Stimulated activated CD8-positive, alpha-beta memory T cell treated with anti-CD3 and anti-CD28 coated beads, Interleukin-4, amount 100 ng/mL, for 4 hours (primary cell): Measurements from ENCODE around the gene EPS8L2.

ENCODE experiments used
- DNase-seq, 2 donors: peaks; one replicate each; pipeline ENCODE4 v3.0.0-alpha.2; 2020; ENCODE audit warnings: low read depth in 2 of 2, low spot score in 1 of 2

Gene EPS8L2

DNA sequence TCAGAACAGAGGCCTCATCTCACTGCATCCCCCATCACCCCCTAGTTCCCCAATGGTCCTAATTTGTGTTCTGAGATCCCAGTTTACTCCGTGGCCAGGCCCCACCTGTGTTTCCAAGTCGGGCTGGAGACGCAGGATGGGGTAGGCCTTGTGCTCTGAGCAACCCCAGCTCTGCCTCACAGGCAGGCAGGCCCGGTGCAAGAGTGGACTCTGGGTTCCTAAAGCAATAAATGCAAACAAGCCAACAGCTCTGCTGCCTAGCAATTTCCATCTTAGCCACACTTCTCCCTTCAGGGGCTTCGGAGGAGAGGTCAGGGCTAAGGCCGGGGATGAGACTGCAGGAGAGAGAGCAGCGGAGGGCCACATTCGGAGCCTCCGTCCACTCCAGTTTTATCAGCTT is 2.5 kb upstream of the EPS8L2 start:
- DNase-seq, result no peak

DNA sequence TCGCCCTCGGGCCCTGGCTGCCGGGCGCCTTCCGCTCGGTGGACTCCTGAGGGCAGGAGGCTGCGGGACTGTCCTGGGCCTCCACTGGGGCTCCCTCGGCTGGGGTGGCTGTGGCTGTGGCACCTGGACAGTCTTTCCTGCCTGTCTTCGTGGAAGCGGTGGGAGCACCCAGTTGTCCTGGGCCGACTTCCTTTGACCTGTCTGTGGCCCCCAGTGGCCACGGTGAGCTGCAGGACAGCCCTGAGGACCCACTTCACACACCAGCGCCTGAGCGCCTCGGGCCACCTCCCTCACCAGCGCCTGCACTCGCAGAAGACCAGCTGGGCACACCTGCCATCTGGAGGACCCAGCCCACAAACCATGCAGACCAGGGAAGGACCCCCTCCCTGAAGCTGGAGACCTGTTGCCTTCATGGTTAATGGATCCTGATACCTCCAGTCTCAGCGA is 1.8 kb upstream of the EPS8L2 start:
- no peak for DNase-seq

DNA sequence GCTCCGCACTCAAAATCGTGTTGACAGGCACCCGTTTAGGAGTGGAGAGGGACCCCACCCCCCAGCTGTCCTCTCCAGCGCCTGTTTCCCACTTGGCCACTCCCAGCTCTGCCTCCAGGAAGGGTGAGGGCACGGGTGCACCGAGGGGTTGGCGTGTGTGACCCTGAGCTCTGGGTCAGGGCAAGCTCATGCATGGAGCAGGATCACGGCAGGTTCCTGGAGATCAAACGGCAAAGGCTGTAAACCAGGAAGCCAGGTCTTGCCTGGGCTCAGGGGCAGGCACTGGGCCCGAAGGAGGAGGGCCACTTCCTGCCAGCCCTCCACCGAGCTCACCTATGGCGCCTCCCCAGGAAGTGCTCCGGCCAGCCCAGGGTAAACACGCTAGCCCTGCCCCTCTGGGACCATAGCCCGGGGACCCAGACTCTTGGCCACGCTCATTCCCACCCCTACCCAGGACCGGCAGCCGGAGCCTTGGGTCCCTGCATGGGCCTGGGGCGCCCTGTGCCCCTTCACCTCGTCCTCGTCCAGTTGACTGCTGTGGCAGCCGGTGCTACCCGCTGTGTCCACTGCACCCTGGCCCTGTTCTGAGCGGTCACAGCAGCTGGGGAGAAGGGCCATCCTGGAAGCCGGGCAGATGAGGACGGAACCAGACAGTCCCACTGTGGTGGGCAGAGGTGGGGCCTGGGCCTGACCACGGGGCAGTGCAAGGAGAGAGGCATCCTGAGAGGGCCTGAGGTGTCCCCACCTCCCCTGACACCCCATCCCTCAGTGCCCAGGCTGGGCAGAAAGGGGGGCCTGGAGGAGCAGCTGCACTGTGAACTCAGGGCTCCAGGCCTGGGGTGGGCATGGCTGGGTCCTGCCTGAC is 1.0 kb upstream of the EPS8L2 start:
- no peak for DNase-seq

DNA sequence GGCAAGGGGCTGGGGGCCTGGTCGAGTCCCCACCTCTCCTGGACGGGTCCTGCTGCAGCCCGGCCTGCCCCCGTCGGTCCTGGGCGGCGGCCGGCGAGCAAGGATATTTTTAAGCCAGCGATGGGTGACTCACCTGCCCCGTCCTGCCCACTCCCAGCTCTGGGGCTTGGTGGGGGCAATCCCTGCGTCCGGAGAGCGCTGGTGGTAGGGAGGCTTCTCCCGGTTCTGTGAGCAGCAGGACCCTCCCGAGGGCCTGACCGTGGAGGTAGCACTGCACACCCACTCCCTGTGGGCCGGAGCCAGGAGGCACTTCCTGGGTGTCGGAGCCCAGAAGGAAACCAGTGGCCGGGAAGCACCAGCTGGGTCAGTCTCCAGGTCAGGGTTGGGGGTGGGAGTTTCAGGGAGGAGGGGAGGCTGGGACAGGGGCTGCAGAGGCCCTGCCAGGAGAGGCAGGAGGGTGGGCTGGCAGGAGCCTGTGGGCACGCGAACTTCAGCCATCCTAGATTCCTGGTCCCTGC is 467 bp downstream of the EPS8L2 start:
- DNase-seq, result no peak

DNA sequence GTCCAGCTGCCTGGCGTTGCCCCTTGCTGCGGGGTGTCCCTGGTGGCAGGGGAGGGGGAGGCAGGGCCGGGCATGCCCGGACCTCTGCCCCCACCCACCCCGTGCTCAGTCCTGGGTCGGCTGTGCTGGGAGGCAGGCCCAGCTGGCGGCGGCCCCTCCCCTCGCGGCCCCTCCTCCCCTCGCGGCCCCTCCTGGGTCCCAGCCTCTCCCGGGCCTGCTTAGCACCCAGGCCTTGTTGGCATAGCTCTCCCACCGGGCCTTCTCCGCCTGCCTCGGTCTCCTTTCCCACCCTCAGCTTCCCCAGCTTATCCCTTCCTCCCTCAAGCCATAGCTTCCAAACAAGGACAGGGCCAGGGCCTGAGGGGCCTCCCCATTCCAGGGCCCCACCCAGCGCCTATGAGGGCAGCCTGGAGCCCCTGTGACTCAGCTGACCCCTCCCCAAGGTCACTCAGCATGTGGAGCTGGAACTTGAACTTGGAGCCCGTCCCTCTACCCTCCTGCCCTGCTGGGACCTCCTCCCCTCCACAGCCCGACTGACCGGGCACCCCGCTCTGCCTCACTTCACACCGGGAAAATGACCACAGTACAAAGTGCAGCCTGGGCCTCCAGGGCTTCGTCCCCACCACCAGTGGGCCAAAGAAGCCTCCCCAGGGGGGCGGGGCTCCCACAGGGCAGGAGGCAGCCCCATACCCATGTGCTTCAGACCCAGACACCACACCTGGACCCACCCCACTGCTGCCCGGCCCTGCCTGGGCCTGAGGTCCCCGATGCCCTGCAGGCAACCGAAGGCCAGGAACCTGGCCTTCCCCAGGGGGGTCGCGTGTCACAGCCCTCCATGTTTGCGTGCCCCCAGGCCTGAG is 1.2 kb downstream of the EPS8L2 start:
- DNase-seq, result no peak

DNA sequence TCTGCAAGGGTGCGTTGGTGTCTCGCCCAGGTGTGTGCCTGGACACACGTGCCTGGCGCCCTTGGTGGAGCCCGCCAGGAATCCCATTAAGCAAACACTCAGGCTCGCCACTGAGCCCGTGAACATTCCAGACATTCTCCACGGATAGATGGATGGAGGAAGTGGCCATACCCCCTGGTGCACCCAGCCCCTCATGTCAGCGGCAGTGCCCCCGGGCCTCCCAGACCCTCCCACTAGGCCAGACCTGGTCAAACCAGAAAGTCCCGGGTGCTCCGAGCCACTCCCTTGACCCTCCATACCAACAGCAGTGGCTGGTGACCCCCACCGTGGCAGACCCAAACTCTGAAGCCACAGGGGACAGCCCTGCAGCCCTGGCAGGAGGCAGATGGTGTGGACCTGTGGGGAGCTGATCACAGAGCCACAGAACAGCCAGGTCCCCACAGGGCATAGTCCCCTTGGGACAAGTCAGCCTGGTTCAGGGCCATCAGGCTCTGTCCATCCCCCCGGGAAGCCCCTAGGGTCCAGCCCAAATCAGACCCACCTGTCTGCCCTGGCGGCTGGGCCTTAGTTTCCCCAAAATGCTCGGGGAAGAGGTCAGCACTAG is 1.9 kb downstream of the EPS8L2 start:
- no peak for DNase-seq

DNA sequence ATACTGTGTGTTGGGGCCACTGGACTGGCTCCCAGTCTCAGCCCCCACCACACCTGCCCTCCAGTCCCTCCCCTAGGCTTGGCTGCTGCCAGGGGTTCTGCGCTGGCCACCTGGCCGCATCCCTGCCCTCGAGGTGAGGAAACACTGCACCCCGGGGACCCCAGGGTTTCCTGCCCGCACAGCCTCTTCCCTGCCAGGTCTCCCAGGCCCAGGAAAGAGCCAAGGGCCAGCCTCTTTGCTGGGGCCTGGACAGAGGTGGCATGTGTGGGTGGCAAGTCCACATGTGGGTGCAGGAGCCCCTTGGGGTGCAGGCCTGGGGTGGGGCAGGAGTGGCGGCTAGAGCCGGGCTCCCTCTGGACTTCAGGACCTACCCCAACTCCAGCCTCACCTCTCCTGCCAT is 2.5 kb downstream of the EPS8L2 start:
- DNase-seq, result no peak

DNA sequence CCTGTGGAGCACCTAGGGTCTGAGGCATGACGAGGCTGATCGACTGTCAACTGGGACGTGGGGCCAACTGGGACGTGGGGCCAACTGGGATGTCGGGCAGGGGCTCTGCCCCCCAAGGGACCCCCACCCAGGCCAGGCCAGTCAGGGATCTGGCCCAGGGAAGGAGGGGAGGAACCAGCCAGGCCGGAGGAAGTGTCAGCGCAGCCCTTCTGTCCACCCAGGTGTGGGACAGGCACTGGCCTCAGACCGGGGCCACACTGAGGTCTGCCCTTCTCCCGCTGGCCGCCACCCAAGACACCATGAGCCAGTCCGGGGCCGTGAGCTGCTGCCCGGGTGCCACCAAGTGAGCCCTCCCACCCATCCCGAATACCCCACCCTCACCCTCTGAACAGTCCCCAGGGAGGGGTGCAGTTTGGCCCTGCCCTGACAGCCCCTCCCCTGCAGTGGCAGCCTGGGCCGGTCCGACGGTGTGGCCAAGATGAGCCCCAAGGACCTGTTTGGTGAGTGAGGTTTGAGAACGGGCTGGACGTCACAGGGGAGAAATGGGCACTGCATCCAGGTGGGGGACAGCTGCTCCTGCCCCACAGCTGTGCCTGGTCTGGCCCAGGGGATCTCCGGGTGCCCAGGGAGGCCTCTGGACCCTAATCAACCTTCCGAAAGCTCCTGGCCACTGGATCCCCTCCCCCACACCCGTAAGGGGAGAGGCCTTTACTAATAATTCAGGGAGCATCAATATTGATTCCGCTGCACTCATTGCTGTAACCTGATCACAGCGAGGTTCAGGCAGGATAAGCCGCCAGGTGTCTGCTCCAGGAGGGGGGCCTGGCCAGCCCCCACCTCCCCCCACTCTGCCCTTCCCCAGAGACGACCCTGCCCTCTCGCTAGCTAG is 3.3 kb downstream of the EPS8L2 start:
- DNase-seq, result no peak

DNA sequence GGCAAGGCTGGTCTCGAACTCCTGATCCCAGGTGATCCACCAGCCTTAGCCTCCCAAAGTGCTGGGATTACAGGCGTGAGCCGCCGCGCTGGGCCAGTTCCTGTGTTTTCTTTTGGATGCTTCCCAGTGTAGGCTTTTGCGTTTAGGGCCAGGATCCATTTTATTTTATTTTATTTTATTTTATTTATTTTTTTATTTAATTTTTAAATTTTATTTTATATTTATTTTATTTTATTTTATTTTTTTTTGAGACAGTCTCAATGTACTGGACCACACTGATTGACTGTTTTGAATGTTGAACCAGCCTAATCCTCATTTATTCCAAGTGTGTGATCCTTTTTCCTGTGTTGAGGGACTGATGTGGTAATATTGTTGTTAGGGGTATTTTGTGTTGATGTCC is 8.4 kb downstream of the EPS8L2 start:
- DNase-seq, result no peak

DNA sequence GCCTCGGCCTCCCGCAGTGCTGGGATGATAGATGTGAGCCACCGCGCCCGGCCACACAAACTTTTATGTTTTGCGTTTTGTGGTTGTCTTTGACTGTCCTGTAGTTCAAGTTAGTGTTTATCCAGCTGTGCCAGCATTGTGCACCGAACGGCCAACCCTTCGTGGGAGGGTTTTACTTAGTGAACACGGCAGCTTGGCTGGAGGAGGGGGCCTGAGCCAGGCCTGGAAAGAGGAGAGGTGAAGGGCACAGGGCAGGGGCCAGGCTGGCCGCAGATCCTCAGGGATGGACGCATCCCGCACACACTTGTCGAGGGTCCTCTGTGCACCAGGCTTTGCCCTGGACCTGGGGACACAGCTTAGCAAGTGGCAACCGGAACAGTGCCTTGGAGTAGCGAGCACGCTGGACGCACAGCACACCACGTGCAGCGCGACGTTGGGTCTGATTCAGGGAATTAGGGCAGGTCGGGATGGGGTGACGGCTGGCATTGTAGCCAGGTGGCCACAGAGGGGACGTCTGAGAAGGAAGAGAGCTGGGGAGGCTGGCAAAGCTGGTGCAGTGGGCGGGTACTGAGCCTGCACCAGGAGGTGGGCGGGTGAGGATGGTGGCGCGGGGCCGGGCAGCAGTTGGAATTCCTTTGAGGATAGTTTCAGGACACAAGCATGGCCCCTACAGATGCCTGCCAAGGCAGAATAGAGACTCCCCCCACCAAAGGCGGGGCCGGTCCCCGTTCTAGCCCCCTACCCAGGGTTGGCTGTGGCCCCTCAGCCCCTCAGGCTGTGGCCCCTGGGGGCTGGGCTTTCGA is 13.4 kb downstream of the EPS8L2 start:
- DNase-seq, result no peak

DNA sequence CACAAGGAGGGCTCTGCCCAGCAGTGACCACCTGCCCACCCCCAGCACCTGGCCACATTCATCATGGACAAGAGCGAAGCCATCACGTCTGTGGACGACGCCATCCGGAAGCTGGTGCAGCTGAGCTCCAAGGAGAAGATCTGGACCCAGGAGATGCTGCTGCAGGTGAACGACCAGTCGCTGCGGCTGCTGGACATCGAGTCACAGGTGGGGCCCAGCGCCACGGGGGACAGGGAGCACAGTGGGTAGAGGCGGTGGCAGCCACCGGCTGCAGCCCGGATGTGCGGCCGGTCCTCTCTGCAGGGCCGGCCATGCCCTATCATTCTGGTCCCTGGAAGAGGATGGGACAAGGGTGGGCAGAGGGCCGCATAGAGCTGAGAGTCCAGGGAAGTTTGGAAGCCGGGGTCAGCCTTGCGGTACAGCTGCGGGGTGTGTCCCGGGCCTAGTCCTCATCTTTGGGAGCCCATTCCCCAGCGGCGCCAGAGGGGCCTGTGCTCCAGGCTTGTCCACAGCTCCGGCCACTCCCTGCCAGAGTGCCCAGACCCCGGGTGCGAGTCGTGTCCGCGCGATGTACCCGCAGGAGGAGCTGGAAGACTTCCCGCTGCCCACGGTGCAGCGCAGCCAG is 14.1 kb downstream of the EPS8L2 start:
- DNase-seq, result no peak

DNA sequence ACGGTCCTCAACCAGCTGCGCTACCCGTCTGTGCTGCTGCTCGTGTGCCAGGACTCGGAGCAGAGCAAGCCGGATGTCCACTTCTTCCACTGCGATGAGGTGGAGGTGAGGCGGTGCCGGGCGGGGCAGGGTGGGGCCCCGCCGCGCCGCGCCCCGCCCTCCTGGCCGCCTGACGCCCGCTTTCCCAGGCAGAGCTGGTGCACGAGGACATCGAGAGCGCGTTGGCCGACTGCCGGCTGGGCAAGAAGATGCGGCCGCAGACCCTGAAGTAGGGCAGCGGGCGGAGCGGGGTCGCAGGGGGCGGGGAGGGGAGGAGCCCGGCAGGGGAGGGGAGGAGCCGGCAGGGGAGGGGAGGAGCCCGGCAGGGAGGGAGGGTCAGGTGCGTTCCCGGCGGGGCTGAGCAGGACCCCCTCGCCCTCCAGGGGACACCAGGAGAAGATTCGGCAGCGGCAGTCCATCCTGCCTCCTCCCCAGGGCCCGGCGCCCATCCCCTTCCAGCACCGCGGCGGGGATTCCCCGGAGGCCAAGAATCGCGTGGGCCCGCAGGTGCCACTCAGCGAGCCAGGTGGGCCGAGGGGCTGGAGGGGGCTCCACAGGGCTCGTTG is 14.7 kb downstream of the EPS8L2 start:
- no peak for DNase-seq

DNA sequence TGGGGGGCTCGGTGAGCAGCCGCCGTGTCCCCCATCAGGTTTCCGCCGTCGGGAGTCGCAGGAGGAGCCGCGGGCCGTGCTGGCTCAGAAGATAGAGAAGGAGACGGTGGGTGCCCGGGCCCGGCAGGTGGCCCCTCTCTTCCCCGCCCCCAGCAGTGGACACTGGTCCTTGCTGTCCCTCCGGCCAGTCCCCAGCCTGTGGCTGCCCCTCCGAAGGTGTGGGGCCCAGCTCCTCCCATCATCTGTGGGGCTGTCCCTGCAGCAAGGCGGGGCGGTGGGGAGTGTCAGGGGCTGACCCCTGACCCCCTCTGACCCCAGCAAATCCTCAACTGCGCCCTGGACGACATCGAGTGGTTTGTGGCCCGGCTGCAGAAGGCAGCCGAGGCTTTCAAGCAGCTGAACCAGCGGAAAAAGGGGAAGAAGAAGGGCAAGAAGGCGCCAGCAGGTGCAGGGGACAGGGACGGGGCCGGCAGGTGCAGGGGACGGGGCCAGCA is 15.3 kb downstream of the EPS8L2 start:
- DNase-seq, result no peak

DNA sequence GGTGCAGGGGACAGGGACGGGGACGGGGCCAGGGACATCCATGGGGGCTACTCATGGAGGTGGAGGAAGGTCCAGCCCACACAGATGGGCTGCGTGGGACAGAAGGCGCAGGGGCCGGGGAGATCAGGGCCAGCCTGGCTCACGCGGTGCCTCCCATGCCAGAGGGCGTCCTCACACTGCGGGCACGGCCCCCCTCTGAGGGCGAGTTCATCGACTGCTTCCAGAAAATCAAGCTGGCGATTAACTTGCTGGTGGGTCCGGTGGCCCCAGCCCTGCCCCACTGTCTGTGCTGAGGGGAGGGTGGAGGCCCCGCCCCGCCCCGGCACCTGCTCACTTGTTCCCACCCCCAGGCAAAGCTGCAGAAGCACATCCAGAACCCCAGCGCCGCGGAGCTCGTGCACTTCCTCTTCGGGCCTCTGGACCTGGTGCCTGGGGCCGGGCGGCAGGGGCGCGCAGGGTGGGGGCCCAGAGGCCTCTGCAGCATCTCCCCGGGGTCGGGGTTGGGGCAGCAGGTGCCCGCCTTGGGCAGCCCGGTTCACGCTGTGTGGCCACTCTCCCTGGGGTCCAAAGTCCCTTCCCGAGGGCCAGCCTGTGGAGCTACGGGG is 15.8 kb downstream of the EPS8L2 start:
- no peak for DNase-seq

DNA sequence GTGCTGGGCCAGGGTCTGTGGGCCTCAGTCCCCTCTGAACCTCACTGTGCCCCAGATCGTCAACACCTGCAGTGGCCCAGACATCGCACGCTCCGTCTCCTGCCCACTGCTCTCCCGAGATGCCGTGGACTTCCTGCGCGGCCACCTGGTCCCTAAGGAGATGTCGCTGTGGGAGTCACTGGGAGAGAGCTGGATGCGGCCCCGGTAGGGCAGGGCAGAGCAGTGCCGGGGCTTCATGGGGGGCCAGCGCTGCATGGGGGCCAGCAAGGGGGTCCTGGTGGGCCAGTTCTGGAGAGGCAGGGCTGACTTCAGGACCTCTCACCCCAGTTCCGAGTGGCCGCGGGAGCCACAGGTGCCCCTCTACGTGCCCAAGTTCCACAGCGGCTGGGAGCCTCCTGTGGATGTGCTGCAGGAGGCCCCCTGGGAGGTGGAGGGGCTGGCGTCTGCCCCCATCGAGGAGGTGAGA is 16.3 kb downstream of the EPS8L2 start:
- no peak for DNase-seq

DNA sequence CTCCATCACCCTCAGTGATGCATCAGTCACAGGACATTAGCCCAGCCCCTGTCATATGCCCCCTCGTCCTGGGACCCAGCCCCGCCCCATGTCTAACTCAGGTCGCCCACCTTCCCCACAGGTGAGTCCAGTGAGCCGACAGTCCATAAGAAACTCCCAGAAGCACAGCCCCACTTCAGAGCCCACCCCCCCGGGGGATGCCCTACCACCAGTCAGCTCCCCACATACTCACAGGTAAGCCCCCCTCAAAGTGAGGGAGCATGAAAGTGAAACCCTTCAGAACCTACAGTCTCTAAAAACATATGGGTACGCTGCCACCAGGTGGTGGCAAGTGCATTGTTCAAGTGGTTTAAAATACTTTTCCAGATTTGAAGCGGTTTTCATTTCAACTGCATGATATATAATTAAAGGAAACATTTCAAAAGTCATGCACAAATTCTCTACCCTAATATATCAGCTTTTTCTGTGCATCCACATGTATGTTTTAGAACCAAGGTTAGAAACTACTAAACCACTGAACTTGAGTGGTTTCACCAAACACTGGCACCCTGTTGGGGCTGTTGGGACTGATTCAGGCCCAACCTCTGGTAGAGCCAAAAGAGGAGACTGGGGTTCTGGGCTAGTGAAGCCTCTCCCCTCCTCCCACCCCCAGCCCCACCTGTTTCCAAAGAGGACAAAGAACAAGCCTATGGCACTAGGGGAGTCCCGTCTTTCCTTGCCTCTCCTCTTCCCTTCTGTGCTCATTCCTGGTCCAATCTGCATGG is 17.3 kb downstream of the EPS8L2 start:
- no peak for DNase-seq

DNA sequence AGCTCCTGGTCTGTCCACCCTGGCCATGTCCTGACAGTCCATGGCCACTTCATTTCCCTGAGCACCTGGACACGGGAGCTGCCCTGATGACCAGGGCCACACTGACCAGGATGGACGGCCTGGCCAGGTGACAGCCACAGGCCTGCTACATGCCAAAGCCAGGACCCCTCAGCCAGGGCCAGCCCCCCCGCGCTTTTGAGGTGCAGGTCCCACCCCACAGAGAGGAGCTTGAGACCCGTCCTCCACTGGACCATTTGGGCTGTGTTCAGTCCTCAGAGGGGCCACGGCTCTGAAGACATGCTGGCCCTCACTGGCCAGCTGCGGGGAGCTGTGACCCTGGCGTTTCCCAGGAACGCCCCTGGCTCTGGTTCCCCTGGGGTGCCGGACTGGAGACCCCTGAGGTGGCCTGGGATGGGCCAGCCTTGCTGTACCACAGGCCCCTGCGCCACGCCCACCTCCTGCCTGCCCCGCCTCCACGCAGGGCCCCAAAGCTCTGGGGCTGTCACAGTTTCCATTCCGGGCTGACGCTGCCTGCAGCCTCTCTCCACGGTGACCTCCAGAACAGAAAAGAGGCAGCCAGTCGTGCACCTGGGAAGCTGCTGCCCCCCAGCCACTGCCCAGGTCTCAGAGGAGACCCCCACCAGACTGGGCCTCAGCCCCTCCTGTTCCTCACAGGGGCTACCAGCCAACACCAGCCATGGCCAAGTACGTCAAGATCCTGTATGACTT is 18.2 kb downstream of the EPS8L2 start:
- DNase-seq, result no peak
